GM19438 (cell line): ENCODE measurements around the gene MAD1L1.
"Not testable (repeated sequence)": the region's sequence is repeated elsewhere in the genome, so short reads cannot be mapped to it uniquely, and the experiment has no call there.

ENCODE experiments used
- ATAC-seq: cut with Tn5 transposase; IDR thresholded peaks from one replicate; pipeline ENCODE4 v1.9.1; 2021; ENCODE audit warnings: low read depth; ENCODE audit not compliant: unreplicated experiment

The MAD1L1 gene

GRCh38 chr7:1884583-1885350, 348.0 kb downstream of the MAD1L1 start:
- ATAC-seq: no peak

- ATAC-seq: no peak
Observed at GRCh38 chr7:1883834-1884582, 348.7 kb downstream of the MAD1L1 start.

- no peak for ATAC-seq
Observed at GRCh38 chr7:1883031-1883761, 349.5 kb downstream of the MAD1L1 start.

- ATAC-seq: no peak
Observed at GRCh38 chr7:1882451-1882850, 350.3 kb downstream of the MAD1L1 start.

- ATAC-seq: no peak
Observed at GRCh38 chr7:1881946-1882345, 350.8 kb downstream of the MAD1L1 start.

GRCh38 chr7:1876641-1877040, 356.1 kb downstream of the MAD1L1 start:
- not testable (repeated sequence) for ATAC-seq

GRCh38 chr7:1875392-1876199, 357.1 kb downstream of the MAD1L1 start:
- ATAC-seq: not testable (repeated sequence)

- ATAC-seq: not testable (repeated sequence)
Observed at GRCh38 chr7:1874590-1875391, 358.0 kb downstream of the MAD1L1 start.

GRCh38 chr7:1873857-1874589, 358.7 kb downstream of the MAD1L1 start:
- no peak for ATAC-seq

- ATAC-seq: no peak
Observed at GRCh38 chr7:1873421-1873820, 359.3 kb downstream of the MAD1L1 start.

GRCh38 chr7:1873070-1873405, 359.7 kb downstream of the MAD1L1 start:
- ATAC-seq: no peak

GRCh38 chr7:1872191-1873069, 360.3 kb downstream of the MAD1L1 start:
- ATAC-seq: no peak

GRCh38 chr7:1869452-1870130, 363.2 kb downstream of the MAD1L1 start:
- ATAC-seq: no peak

- no peak for ATAC-seq
Observed at GRCh38 chr7:1868516-1869165, 364.1 kb downstream of the MAD1L1 start.

GRCh38 chr7:1867370-1868260, 365.1 kb downstream of the MAD1L1 start:
- no peak for ATAC-seq

GRCh38 chr7:1866601-1867000, 366.1 kb downstream of the MAD1L1 start:
- no peak for ATAC-seq
